Body of pancreas (tissue), 4 donors: ENCODE data around the gene PFKFB3.

Experiments
- POLR2A ChIP-seq, 3 donors: fragments of 450-650 bp; IDR thresholded peaks; one replicate each; pipeline ENCODE4 v1.6.1; 2016; ENCODE audit warnings: antibody characterized with exemption in 3 of 3, mild to moderate bottlenecking in 2 of 3
- TF ChIP-seq, protein P1 (sequence below), 7 experiments: fragments of 450-650 bp in 4 of 7; fragments of 200-600 bp in 3 of 7; sonication (generic) in 3 of 7; IDR thresholded peaks; one replicate each; pipeline ENCODE4 v1.5.1; 2016 to 2019; ENCODE audit warnings: antibody characterized with exemption in 7 of 7

GRCh38 chr10:6250745-6251144 is 48.0 kb downstream of the PFKFB3 start:
- TF ChIP-seq, protein P1, sequence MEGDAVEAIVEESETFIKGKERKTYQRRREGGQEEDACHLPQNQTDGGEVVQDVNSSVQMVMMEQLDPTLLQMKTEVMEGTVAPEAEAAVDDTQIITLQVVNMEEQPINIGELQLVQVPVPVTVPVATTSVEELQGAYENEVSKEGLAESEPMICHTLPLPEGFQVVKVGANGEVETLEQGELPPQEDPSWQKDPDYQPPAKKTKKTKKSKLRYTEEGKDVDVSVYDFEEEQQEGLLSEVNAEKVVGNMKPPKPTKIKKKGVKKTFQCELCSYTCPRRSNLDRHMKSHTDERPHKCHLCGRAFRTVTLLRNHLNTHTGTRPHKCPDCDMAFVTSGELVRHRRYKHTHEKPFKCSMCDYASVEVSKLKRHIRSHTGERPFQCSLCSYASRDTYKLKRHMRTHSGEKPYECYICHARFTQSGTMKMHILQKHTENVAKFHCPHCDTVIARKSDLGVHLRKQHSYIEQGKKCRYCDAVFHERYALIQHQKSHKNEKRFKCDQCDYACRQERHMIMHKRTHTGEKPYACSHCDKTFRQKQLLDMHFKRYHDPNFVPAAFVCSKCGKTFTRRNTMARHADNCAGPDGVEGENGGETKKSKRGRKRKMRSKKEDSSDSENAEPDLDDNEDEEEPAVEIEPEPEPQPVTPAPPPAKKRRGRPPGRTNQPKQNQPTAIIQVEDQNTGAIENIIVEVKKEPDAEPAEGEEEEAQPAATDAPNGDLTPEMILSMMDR (IDR thresholded peaks at IDR 0.05): no peak
- TF ChIP-seq POLR2A (IDR thresholded peaks at IDR 0.05): no peak
